NK-92 treated with Interleukin-12 subunit alpha and Interleukin-12 subunit beta, amount 100 ng/mL, for 24 hours (cell line): ENCODE results near the gene TMEM175.
"Not testable (repeated sequence)": the region's sequence is repeated elsewhere in the genome, so short reads cannot be mapped to it uniquely, and the experiment has no call there.

ENCODE experiments used
- DNase-seq: peaks from one replicate; lab custom pipeline; 2025; lab: John Stamatoyannopoulos, UW

TMEM175 gene

DNA sequence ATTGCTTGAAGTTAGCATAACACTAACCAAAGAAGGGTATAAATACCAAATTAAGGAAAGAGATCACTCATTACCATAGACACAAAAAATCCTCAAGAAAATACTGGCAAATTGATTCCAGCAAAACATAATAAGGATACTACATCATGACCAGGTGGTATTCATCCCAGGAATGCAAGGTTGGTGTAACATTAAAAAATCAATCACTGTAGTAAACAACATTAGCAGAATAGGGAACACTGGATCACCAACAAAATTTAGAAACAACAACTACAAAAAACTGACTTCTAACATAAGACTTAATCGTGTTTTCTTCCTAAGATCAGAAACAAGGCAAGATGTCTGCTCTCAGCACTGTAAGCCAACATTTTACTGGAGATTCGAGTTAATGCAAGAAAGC, 14.3 kb upstream of the TMEM175 start:
- DNase-seq = no peak

DNA sequence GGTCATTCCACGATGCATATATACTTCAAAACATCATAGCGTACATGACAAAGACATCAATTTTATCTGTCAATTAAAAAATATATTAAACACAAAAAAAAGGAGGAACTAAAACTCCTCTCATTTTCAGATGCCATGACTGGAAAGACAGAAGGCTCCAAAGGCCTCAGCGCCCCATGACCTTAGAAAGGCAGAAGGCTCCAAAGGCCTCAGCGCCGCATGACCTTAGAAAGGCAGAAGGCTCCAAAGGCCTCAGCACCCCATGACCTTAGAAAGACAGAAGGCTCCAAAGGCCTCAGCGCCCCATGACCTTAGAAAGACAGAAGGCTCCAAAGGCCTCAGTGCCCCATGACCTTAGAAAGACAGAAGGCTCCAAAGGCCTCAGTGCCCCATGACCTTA, 13.7 kb upstream of the TMEM175 start:
- not testable (repeated sequence) for DNase-seq

DNA sequence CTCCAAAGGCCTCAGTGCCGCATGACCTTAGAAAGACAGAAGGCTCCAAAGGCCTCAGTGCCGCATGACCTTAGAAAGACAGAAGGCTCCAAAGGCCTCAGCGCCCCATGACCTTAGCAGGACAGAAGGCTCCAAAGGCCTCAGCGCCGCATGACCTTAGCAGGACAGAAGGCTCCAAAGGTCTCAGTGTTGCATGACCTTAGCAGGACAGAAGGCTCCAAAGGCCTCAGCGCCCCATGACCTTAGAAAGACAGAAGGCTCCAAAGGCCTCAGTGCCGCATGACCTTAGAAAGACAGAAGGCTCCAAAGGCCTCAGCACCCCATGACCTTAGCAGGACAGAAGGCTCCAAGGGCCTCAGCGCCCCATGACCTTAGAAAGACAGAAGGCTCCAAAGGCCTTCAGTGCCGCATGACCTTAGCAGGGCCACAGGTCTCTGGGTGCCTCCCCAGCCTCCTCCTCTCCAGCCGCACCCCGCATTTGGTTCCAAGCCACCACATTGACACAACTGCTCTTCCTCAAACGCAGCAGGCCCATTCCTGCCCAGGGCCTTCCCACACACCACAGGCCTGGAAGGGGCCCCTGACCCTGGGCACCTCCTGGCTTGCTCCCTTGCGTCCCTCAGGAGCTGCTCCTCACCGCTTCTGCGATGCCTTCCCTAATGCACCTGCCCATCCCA, 13.1 kb upstream of the TMEM175 start:
- not testable (repeated sequence) for DNase-seq

DNA sequence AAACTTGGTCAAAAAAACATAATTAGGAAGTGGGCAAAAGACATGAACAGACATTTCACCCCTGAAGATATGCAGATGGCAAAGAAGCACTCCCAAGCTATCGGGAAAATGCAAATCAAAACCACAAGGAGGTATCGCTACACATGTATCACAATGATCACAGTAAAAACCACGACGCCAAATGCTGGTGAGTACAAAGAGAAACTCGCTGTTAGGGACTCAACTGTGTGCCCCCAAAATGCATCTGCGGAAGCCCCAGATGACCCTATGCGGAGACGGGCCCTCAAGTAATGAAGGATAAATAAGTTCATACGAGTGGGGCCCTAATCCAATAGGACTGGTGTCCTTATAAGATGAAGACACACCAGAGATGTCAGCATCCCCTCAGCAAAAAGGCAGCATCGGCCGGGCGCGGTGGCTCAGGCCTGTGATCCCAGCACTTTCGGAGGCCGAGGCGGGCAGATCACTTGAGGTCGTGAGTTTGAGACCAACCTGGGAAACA, 10.4 kb upstream of the TMEM175 start:
- no peak for DNase-seq

DNA sequence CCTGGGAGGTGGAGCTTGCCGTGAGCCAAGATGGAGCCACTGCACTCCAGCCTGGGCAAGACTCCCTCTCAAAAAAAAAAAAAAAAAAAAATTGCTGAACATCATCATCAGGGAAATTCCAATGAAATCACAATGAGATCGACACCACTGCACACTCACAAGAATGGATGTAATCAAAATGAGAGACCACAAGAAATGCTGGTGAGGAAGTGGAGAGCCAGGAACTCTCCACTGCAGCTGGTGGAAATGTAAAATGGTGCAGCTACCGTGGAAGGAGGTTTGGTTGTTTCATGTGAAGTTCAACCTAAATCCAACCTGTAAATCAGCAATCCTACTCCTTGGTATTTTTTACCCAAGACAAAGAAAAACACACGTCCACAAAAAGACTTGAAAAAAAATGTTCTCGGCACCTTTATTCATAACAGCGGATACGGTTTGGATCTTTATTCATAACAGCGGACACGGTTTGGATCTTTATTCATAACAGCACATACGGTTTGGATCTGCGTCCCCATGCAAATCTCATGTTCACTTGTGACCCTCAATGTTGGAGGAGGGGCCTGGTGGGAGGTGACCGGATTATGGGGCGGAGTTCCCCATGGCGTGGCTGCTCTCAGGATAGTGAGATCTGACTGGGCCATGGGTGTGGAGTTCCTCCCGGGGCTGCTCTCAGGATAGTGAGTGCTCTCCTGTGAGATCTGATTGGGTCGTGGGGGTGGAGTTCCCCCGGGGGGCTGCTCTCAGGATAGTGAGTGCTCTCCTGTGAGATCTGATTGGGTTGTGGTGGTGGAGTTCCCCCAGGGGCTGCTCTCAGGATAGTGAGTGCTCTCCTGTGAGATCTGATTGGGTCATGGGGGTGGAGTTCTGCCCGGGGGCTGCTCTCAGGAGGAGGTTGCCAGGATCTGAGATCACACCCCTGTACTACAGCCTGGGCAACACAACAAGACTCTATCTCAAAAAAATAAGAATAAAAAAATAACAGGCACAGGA, 7.9 kb upstream of the TMEM175 start:
- DNase-seq = no peak

DNA sequence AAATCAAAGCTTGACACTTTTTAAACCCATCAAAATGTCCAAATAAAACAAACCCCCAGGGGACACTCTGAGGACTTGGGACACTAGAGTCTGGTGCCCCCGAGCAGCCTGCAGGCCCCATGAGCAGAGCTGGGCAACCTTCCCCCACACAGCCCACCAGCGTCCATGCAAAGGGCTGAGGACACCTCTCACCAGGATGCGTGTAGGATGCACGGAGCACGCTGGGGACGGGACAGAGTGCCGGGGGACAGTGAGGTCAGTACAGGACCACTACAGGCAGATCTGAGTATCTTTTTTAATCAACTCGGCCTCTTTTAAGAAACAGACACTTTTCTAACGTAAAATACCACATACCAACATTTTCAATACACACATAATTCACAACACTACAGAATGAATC, 7.1 kb upstream of the TMEM175 start:
- no peak for DNase-seq

DNA sequence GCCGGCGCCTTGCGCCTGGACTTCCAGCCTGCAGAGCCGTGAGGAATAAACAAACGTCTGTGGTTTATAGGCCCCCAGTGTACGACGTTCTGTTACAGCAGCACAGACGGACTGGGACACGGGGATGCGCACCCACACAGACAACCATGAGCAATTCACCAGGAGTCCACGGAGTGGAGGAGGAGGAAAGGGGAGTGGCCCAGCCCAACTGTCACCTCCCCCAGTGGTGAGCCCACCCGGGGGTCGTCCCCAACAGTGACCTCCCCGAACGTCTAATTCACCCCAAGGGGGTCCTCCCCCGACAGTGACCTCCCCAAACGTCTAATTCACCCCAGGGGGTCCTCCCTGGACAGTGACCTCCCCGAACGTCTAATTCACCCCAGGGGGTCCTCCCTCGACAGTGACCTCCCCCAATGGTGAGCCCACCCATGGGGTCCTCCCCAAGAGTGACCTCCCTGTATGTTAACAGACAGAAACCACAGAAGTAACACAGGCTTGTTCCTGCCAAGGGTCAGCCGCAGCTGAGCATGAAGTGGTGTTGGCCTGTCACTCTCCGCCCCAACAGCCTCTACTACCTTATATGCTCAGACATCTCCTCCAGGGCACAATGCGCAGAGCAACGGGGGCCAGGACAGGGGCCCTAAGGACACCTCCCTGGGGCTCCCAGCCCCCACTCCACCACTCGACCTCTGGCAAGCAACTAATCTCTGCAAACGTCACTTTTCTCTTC, 6.3 kb upstream of the TMEM175 start:
- DNase-seq = no peak

DNA sequence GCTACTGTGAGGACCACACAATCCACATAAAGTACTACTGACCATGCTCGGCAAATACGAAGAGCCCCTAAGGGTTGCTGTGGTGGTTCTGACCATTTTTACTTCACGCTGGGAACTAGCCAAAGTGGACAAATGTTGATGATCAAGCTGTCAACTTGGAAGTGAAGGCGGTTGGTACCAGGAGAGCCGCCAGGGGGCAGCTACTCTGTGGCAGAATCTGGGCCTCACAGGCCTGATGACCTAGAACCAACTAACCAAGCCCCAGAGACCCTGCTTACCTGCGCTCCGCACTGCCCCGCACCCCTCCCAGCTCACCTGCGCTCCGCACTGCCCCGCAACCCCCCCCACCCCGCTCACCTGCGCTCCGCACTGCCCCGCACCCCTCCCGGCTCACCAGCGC, 5.7 kb upstream of the TMEM175 start:
- DNase-seq = no peak

DNA sequence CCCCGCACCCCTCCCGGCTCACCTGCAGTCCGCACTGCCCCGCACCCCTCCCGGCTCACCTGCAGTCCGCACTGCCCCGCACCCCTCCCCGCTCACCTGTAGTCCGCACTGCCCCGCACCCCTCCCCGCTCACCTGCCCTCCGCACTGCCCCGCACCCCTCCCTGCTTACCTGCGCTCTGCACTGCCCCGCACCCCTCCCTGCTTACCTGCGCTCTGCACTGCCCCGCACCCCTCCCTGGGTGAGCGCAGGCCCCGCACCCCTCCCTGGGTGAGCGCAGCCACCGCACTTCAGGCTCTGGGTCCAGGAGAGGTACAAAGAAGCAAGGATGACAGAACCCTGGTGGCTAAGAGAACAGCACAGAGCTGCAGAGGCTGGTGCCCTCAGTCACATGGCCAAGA, 4.7 kb upstream of the TMEM175 start:
- not testable (repeated sequence) for DNase-seq

DNA sequence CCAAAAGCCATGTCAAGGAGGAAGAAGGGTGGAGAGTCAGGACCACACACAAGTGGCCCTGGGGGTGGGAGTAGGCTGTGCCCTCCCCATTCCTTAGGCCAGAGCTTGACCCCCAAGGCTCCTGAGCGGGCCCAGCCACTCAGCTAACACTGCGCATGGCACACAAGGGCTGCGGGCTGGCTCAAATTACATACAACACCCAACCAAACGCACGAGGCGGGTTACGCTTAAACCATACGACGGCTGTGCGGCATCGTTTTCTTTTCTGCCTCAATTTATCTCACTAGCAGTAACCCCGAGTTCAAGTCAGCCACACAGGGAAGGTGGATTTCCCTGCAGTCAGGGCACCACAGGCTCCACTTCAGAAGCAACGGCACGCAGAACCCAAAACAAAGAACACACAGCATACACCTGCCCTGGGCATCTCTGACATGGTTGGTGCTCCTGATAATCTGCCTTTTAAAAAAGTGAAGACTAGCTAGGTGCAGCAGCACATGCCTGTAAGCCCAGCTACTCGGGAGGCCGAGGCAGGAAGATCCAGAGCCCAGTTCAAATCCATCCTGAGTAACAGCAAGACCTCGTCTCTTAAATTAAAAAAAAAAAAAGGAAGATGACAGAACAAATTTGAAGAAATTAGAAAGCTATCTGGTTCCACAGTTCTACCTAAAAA, 3.0 kb upstream of the TMEM175 start:
- no peak for DNase-seq

DNA sequence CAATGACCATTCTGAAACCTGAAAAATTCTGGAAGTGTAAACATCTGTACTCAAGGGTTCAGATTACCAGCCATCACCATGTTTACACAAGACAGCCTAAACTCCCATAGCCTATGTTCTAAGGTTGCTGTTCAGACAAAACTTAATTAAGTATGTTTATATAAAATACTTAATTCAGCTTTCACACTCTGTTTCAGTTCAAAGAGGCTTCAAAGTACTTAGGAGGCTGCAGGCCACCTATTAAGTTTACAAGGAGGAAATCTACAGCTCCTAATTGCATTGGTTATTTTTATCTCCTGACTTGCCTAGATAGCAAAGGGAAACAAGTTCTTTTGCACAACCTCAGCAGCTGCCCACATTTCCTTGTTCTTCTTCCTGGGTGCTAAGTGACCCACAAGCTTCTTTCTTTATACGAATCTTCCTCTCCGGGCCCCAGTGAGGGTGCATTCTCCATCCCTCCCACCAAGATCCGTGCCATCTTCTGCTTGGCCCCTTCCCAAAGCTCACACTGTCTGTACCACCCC, 2.2 kb upstream of the TMEM175 start:
- no peak for DNase-seq

DNA sequence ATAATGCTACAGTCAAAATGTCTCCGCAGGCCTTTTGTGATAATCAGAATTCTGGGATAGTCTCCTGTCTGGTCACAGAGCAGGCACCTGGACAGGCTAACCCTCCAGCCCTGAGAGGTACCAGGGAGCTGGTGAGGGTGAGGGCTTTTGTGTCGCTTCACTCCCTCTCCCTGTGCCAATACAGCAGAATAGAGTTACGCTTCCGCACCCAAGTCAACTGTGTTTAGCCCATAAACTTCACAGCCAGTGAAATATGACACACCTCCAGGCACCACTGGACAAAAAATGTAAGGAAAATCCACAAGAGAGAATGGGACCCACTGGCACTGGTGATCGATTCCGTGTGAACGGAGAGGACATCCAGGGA, 1.4 kb upstream of the TMEM175 start:
- DNase-seq = no peak

DNA sequence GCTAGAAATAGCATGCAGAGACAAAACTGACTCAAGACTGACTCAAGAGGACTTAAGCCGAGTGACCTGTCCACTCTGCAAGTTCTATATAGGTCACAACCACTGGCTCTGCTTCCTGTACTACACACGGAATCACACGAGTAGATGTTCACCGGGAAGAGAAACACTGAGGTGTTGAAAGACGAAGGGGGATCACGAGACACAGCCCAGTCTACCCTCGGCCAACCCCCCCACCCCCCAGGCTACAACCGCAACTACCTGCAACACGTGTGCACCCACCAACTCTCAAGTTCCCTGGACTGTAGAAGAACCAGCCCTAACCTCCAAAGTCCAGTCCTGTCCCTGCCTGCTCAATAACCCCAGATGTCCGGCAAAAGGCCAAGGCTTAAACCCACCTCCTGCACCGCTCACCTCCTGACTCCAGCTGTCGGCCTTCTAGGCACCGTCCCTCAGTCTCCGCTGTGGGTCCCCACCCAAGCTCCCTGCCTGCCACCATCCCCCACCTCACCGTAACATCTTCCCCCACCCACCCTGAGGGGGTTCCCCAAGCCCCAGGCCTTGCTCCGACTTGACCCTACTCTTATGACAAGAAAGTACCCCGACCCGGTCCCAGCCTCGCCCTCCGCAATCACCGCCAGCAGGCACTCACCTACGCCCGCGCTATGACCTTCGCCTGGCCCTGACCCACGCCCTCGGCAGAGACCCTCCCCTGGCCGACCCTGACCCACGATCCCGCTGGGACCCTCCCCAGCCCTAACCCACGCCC, 883 bp upstream of the TMEM175 start:
- DNase-seq = peak; percentile 45

DNA sequence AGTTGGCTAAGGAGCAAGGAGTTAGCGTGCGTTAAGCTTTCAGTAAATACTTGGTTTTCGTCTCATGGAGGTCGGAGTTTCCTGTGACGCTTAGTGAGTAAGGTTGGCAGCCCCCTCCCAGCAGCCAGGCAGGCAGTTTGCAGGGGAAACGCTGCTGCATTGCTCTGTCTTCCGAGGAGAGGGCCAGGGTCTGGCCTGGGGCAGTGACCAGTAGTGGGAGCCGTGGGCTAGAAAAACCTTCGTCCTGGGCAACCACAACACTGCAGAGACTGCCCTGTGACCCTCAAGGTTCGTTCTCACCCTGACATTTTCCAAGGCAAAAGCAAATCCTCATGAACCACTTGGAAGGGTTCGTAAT, 432 bp downstream of the TMEM175 start:
- DNase-seq = no peak

DNA sequence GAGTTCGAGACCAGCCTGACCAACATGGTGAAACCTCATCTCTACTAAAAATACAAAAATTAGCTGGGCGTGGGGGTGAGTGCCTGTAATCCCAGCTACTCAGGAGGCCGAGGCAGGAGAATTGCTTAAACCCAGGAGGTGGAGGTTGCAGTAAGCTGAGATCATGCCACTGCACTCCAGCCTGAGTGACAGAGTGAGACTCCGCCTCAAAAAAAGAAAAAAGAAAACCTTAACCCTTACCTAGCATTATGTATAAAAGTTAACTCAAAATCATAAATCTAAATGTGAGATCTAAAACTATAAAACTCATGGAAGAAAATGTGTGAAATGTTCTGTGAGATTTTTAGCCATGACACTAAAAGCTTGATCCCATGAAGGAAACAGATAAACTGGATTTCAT, 7.2 kb downstream of the TMEM175 start:
- not testable (repeated sequence) for DNase-seq

DNA sequence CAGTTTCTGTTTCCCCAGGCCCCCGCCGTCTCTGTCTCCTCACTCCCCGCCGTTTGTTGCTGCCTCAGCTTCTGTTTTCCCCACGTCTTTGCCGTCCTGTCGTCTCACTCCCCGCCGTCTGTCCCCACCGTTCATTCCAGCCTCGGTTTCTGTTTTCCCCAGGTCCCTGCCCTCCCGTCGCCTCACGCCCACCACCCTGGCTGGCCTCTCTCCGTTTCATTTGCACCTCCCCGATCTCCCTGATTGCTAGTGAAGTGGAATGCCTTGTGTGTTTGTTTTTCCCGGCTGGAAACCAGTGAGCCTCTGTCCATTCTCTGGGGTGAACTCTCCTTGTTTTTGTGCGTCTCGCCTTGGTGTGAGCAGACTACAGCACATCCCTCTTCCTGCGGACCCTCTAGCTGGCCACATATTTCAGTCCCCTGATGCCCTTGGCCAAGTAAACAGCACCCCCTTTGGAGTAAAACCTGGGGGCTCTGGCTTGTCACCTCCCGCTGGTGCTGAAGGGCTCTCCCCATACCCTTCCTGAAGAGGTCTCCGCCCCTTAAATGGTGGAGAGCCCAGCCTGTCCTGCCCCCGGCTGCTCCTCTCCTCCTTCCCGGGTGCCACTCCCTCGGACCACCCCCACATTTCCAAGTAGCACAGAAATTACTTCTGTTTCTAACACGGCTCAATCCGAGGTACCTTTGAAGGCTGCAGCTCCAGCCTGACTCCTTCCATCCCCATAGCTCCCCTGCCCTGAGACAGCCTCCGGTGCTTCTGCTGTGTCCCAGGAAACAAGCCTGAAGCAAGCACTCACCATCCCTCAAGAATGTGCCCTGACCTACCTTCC, 13.2 kb downstream of the TMEM175 start:
- DNase-seq = no peak

DNA sequence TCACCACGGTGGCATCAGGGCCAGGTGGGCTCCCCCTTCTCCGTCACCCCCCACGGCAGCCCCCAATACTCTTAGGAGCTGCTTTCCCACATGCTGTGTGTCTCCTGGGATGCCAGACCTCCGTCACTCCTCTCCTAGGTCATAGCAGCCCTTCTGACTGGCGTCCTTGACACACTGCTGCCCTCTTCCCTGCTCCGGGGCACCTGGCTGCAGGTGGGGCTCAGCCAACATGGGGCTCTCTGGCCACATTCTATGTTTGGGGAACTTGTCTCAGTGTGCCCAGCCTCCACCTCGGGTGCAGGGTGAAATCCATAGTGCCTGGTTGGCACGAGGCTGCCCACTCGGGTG, 13.8 kb downstream of the TMEM175 start:
- DNase-seq = no peak

DNA sequence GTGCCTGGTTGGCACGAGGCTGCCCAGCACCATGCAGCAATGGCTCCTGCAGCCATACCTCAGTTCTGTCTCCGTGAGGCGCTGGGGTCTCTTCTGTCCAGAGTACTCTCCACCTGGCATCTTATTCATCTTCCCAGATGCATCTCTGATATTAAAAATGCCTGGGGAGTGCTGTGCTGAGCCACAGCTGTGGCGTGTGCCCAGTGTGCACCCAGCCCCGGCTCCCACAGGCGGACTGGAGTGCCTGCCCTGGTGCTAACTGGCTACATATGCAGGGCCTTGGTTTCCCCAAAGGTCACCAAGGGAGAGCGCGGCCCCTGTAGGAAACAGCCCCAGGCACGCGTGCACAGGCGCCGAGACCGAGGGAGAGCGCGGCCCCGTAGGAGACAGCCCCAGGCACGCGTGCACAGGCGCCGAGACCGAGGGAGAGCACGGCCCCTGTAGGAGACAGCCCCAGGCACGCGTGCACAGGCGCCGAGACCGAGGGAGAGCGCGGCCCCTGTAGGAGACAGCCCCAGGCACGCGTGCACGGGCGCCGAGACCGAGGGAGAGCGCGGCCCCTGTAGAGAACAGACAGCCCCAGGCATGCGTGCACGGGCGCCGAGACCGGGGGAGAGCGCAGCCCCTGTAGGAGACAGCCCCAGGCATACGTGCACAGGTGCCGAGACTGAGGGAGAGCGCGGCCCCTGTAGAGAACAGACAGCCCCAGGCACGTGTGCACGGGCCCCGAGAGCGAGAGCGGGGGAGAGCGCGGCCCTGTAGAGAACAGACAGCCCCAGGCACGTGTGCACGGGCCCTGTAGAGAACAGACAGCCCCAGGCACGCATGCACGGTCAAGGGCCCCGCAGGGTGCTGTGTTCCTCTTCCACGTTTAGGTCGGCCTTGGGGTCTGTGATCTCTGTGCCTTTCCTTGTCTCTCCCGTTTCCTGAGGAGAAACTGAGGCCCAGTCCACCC, 14.5 kb downstream of the TMEM175 start:
- DNase-seq = no peak

DNA sequence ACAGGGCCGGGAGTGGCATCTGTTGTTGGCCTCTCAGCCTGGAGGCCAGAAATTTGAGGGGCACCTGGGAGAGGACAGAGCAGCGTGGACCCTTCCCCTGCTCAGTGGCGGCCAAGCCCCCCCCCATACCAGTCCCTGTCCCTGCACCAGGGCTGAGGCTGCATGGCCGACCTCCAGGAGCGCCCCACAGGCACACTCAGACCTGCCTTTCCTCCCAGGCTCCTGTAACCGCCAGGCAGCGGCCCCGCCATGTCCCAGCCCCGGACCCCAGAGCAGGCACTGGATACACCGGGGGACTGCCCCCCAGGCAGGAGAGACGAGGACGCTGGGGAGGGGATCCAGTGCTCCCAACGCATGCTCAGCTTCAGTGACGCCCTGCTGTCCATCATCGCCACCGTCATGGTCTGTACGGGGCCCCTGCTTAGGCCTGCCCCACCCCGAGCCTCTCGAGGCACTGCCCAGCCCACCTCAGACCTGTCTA, 15.3 kb downstream of the TMEM175 start:
- DNase-seq = no peak
